HG03095 (cell line): ENCODE measurements around the gene SOX9.
"Not testable (repeated sequence)": the region's sequence is repeated elsewhere in the genome, so short reads cannot be mapped to it uniquely, and the experiment has no call there.

Experiments used
- ATAC-seq: cut with Tn5 transposase; IDR thresholded peaks from one replicate; pipeline ENCODE4 v1.9.1; 2021; ENCODE audit warnings: moderate library complexity; ENCODE audit not compliant: unreplicated experiment

Gene SOX9

DNA sequence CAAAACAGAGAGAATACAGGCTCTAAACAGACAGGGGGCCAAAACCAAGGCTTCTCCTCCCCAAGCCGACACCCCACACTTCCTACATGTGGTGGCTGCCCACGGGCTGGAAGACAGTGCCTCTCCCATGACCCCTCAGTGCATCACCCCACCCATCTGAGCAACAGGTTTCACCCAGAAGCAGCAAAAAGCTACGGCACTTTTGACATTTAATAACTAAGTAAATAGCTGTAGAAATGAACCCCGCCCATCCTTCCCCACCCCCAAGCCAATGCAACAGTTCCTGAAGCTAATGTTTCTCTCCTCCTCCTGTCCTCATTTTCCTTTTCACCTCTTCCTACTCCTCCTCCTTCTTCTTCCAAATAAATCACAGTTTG is 9.9 kb upstream of the SOX9 start:
- no peak for ATAC-seq

DNA sequence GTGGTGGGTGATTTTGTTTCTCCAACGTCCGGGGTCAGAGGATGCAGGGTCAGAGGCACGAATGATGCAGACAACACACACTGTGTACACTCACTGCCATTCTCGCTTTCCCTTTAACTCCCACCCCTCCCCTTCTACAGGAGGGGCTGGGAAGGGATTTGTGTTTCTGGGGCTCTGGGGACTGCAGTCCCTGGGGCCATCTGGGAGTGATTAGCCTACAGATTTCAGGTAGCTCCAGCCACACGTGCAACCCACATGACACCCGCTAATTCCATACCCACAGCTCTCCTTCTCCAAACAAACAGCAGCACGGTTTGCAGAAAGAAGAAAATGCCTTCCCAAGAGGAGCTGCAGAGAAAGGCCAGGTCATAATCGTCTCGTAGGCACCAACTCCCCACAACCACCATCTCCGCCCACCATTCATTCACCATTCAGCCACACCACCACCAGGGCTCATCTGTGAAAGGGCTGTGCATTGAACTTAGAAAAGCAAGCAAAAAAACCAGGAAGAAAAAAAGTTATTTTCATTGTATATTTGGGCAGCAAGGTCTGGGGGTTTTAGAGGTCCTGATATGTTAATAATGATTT is 9.4 kb upstream of the SOX9 start:
- no peak for ATAC-seq

DNA sequence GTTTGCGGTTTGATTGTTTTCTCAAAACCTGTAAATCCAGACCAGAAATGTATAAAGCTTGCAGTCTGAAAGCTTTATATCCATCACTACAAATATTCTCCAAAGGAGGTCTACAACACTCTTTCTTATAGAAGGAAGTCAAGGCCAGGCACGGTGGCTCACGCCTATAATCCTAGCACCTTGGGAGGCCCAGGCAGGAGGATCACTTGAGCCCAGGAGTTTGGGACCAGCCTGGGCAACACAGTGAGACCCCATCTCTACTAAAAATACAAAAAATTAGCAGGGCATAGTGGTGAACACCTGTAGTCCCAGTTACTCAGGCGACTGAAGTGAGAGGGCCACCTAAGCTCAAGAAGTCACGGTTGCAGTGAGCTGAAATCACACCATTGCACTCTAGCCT is 8.9 kb upstream of the SOX9 start:
- not testable (repeated sequence) for ATAC-seq

DNA sequence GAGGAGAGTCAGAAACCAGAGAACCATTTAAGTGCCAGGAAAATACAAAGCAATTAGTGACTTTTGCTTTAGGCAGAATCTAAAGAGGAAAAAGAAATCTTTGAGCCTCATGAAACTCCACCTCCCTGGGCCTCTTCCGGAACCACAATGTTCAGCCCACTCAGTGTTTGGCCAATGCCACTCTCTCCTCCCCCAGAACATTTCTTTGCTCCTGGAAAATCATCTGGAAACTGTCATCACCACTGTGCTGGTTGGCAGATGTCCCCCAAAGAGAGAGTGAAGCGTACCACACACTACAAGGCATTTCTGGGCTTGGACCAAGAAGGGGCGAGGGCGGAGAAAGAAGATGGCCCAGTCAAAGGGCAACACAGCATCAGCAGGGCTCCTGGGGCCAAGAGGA is 7.1 kb upstream of the SOX9 start:
- no peak for ATAC-seq

DNA sequence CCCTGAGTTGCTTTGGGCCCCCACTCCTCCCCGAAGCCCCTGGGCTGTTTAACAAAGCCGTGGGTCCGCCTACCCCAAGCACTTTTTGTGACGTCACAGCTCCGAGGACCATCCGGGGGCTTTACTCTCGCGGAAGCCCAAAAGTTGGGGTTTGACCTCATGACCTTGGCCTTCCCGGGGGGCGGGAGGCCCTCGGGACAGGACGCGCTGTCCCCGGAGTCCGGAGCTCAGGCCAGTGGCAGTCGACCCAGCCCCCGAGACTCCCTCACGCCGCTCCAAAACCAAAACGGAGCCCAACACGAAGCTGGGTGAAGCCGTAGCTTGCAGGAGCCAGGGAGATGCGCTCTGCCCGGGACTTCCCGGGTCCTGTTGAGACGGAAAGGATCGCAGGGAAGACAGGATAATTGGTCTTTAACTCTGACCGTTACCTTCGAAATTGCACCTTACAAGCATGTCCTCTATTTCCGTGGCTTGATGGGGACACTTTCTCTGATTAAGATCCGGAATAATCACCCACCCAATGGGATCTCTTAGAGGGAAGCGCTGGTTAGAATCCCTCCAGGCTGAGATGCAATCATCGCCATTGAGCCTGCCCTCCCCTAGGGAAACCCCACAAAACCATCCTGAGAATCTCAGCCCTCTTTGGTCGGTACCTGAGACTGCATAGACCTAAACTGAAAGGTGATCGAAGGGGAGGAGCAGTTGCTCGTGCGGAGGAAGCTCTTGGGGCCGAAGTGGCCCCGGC is 4.9 kb upstream of the SOX9 start:
- no peak for ATAC-seq

DNA sequence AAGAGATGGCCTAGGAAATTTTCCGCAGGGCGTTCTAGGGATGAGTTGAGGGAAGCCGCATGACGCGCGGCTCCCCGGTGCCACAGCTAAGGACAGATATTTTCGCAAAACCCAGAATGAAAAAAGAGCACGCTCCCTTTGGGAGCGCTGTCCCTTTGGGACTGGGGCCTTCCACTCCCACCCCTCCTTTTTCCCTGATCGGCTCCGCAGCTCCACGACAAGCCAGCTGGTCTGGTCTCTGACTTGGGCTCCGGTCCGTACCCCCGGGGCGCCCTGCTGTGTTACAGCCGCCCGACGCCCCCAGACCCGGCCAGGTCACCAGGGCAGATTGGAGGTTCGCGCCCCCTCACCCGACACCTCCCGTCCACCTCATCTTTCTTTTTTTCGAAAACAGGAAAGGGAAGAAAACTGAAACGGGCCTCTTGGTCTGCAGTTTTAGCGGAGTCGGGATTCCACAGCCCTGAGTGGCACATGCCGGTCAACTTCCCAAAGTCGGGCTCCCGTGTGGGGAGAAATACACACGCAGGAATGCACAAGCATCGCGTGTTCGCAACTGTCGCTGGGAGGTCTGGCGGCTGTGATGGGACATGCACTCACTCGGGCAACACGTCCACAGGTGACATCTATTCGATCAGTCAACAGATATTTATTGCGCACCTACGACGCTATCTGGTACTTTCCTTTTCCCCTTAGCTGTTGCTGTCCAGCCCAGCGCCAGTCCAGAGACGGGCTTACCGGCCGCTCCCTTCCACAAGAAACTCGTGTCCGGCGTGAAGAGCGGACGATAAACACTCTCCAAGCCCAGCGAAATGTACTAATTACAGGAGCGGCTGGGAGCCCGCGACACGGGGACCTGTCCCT is 3.9 kb upstream of the SOX9 start:
- no peak for ATAC-seq

DNA sequence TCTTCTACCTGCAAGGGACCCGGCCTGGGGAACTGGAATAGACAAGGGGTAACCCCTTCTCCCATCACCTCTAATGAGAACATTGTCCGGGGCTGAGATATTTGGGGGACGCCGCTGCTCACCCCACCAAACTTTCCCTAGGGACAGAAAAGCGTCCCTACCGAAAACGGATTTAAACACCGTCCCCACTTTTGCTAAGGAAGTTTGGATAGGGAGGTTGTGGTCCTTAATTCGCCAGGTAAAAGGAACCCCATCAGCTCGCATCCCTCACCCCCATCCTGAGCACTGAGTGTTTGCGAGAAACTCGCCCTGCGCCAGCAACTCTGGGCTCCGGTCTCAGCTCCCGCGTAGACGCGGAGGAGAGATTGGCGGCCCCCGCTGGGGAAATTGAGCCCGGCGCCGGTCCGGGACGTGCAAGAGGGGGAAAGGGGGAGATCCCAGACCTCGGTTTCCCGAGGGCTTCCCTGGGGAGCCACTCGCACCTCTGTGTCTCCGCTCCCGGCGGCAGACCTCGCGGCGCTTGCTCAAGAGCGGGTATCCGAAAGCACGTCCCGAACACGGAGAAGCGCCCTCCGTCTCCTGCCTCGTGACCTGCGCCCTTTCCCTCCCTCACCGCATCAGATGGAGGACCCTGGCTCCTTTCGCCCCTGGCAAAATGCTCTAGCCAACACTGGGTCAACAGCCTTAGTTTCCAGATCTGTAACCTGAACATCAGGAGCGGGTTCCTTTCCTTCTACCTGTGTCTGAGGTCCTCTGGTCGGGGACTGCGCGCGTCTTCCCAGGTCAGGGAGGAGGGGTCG is 3.1 kb upstream of the SOX9 start:
- no peak for ATAC-seq

DNA sequence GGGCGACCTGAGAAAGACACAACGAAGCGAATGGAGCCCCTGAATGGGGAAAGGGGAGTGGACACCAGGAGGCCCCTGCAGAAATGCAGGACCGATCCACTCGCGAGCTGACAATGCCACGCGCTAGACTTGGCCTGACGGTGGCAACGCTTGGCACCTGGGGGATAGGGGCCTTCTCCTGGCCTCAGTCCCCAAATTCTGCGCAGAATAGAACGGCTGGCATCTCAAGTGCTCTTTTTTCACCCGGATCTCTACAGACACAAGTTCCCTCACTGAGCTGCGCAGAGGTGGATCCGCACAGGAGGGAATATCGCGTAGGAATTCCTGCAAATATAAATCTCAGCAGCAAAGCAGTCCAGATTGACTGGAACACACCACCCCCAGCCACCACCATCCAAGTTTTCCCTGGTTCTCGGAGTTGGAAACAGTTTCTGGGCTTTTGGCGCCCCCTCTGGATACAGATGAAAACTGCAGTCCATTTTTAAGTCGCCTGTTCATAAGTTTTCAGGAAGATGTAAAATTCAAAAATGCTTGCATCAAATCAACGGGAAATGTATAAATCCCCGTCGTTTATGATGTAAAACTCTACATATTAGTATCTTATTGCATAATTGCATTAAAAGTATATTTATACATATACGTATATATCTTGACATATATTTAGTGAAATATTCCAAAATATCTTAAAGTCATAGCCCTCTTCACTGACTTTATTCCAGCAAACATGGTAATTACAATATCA is 2.3 kb upstream of the SOX9 start:
- ATAC-seq = no peak

DNA sequence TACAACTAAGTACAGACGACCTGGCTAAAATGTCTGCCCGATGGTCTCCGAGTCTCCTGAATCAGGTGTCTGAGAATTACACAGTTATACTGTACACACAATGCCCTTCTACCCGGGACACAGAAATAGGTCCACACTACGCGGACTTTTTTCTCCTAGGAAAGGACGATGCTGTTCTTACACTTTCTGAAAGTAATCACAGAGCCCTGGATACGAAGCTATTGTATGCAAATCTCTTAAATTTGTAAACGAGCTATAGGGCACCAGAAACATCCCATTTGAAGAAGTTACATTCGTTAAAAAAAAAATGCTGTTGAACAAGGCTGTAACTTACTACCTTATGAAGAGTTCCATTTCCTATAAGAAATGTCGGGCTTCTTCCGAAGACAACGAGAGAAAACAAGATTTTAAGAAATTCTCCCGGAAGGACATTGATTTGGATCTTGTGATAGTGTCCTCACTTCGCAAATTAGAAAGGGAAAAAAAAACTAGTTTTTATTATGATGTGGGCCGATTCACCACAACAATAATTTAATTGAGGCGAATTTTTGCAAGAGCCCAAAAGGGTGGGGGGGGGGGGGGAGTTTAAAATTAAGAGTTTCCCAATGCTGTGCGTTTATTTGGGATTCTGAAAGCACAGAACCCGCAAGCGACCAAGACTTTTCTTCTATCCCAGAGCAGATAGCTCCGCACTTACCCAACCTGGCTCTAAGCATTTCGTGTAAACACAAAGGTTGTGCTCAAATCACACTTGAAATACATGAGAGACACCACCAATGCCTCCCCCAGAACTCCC is 1.5 kb upstream of the SOX9 start:
- ATAC-seq = no peak

DNA sequence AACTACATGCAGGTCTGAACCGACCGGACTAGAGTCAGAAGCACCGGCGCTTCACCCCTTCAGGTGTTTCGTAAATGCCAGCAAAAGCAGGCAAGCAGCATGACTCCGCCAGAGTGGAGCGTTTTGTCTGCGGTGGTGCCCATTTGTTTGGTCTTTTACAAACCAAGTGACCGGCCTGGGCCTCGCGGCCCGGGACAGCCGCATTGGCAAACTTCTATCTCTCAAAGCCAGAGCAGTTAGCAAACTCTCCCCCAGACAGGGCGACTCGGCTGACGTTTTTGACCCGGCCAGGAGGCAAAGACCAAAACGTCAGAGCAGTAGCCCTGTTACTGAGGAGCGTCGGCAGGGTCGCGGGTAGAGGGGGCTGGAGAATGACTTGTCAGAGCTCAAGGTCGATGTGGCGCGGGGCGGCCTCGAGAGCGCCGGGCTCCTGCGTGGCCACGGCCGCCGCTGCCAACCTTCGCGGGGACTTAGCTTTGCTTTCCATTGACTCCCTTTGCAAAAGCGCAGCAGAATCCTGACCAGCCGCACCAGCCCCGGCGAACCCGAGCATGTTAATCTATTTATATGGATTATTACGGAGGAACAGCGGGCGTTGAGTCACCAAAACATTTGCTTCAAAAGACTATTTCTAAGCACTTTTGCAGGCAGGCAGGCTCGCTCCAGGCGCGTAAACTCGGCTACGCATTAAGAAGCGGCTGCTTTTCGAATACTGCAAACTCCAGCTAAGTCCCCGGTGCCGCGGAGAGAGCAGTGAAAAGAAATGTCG is 763 bp upstream of the SOX9 start:
- no peak for ATAC-seq

DNA sequence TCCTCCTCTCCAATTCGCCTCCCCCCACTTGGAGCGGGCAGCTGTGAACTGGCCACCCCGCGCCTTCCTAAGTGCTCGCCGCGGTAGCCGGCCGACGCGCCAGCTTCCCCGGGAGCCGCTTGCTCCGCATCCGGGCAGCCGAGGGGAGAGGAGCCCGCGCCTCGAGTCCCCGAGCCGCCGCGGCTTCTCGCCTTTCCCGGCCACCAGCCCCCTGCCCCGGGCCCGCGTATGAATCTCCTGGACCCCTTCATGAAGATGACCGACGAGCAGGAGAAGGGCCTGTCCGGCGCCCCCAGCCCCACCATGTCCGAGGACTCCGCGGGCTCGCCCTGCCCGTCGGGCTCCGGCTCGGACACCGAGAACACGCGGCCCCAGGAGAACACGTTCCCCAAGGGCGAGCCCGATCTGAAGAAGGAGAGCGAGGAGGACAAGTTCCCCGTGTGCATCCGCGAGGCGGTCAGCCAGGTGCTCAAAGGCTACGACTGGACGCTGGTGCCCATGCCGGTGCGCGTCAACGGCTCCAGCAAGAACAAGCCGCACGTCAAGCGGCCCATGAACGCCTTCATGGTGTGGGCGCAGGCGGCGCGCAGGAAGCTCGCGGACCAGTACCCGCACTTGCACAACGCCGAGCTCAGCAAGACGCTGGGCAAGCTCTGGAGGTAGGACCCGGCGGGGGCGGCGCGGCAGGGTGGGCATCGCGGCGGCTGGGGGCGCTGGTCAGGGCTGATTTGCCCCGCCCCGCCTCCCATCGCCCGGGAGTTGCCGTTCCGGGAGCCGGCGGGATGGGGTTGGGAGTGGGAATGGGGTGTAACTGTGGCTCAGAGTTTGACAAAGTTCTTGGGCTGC is 567 bp downstream of the SOX9 start:
- ATAC-seq = peak; percentile 20

DNA sequence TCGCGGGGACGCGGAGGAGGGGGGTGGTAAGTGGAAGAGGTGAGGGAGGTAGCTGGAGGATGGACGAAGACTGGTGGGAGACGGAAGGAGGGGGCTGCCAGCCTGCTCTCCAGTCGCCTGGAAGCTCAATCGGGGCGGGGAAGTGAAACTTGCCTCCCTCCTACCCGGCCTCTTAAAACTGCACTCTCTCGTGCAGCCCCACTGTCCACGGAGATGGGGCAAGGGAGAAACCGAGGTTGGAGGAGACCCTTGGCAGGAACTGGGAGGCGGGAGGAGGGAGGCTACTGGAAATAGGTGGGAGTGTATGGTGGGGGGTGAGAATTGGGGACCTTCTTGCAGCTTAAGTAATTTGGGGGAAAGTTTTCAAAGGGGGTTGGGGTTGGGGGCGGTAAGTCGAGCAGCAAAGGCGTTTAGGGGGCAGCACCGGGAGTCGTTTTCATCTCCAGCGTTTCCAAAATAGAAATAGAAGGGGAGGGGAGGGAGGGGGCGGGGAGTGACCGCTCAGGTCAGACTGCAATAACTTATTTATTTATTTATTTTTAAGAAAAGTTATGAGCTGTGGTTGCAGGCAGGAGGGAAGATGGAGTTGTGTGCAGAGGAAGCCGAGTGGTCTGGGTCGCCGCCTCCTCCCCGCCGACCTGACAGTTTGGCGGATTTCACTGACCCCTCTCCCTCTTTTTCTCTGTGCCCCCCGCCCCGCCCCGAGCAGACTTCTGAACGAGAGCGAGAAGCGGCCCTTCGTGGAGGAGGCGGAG is 1.4 kb downstream of the SOX9 start:
- no peak for ATAC-seq

DNA sequence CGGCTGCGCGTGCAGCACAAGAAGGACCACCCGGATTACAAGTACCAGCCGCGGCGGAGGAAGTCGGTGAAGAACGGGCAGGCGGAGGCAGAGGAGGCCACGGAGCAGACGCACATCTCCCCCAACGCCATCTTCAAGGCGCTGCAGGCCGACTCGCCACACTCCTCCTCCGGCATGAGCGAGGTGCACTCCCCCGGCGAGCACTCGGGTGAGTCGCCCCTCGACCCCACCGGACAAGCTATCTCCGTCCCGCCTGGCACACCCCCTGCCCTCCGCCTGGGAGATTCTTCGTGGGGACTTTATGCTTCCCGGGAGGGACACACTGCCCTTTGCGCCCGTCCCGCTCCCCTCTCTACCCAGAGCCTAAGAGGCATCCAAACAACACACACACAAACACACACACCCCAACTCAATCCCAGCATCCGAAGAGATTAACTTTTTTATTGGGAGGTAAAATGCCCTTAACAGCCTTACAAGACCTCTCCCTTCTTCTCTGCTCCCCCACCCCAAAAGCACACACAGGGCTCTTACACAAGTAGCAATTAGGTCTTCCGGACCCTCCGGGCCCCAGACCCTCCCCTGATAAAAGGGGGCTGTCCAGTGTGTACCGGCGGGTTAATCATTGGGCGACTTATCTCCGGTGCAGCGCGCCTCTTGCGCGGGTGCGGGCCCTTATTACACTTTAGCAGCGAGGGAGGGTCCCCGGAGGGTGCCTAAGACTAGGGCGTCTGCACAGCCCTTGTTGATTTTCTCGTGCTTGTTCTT is 2.1 kb downstream of the SOX9 start:
- no peak for ATAC-seq

DNA sequence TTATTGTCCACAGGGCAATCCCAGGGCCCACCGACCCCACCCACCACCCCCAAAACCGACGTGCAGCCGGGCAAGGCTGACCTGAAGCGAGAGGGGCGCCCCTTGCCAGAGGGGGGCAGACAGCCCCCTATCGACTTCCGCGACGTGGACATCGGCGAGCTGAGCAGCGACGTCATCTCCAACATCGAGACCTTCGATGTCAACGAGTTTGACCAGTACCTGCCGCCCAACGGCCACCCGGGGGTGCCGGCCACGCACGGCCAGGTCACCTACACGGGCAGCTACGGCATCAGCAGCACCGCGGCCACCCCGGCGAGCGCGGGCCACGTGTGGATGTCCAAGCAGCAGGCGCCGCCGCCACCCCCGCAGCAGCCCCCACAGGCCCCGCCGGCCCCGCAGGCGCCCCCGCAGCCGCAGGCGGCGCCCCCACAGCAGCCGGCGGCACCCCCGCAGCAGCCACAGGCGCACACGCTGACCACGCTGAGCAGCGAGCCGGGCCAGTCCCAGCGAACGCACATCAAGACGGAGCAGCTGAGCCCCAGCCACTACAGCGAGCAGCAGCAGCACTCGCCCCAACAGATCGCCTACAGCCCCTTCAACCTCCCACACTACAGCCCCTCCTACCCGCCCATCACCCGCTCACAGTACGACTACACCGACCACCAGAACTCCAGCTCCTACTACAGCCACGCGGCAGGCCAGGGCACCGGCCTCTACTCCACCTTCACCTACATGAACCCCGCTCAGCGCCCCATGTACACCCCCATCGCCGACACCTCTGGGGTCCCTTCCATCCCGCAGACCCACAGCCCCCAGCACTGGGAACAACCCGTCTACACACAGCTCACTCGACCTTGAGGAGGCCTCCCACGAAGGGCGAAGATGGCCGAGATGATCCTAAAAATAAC is 3.0 kb downstream of the SOX9 start:
- no peak for ATAC-seq

DNA sequence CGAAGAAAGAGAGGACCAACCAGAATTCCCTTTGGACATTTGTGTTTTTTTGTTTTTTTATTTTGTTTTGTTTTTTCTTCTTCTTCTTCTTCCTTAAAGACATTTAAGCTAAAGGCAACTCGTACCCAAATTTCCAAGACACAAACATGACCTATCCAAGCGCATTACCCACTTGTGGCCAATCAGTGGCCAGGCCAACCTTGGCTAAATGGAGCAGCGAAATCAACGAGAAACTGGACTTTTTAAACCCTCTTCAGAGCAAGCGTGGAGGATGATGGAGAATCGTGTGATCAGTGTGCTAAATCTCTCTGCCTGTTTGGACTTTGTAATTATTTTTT is 3.6 kb downstream of the SOX9 start:
- ATAC-seq = no peak

DNA sequence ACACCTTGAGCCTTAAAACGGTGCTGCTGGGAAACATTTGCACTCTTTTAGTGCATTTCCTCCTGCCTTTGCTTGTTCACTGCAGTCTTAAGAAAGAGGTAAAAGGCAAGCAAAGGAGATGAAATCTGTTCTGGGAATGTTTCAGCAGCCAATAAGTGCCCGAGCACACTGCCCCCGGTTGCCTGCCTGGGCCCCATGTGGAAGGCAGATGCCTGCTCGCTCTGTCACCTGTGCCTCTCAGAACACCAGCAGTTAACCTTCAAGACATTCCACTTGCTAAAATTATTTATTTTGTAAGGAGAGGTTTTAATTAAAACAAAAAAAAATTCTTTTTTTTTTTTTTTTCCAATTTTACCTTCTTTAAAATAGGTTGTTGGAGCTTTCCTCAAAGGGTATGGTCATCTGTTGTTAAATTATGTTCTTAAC is 4.4 kb downstream of the SOX9 start:
- ATAC-seq = no peak
